Nephron (organoid): ENCODE data around the gene ALKBH6.

ENCODE experiments used
- H3K27ac Mint-ChIP-seq, 3 experiments: 2 replicates each; pipeline ENCODE4 v1.8.0; 2020; ENCODE audit warnings: mixed read lengths in 3 of 3, mild to moderate bottlenecking in 2 of 3, moderate library complexity in 1 of 3
- H3K27me3 Mint-ChIP-seq: 2 replicates; pipeline ENCODE4 v1.8.0; 2021; ENCODE audit warnings: low read depth, mild to moderate bottlenecking, moderate library complexity, mixed read lengths
- H3K36me3 Mint-ChIP-seq: 2 replicates; pipeline ENCODE4 v1.8.0; 2020; ENCODE audit warnings: low read depth, mixed read lengths
- H3K4me1 Mint-ChIP-seq: 2 replicates; pipeline ENCODE4 v1.8.0; 2020; ENCODE audit warnings: mixed read lengths
- H3K4me3 Mint-ChIP-seq, 3 experiments: 2 replicates each; pipeline ENCODE4 v1.8.0; 2020; ENCODE audit warnings: mild to moderate bottlenecking in 3 of 3, mixed read lengths in 3 of 3, moderate library complexity in 2 of 3
- H3K9me3 Mint-ChIP-seq: 2 replicates; pipeline ENCODE4 v1.8.0; 2020; ENCODE audit warnings: mixed read lengths
- CTCF ChIP-seq, 3 experiments: fragments of 200-600 bp; sonication (generic); IDR thresholded peaks; one replicate each; pipeline ENCODE4 v1.5.0; 2021; ENCODE audit warnings: antibody characterized with exemption in 3 of 3; ENCODE audit not compliant: unreplicated experiment in 3 of 3

ALKBH6 gene

GRCh38 chr19:35960432-35960972 is 53.5 kb downstream of the ALKBH6 start:
- H3K27ac Mint-ChIP-seq: no peak overlapping the region
- H3K9me3 Mint-ChIP-seq: peaks cover 3% of the 10 kb centered on the region
- no peak for TF ChIP-seq CTCF (IDR thresholded peaks at IDR 0.05; ENCODE audit: unreplicated experiment in 3 of 3)
- no peak overlapping the region for H3K4me3 Mint-ChIP-seq
- H3K4me1 Mint-ChIP-seq: no peaks in the 10 kb centered on the region
- H3K27me3 Mint-ChIP-seq: peaks cover 67% of the 10 kb centered on the region
- no peaks in the 10 kb centered on the region for H3K36me3 Mint-ChIP-seq

DNA sequence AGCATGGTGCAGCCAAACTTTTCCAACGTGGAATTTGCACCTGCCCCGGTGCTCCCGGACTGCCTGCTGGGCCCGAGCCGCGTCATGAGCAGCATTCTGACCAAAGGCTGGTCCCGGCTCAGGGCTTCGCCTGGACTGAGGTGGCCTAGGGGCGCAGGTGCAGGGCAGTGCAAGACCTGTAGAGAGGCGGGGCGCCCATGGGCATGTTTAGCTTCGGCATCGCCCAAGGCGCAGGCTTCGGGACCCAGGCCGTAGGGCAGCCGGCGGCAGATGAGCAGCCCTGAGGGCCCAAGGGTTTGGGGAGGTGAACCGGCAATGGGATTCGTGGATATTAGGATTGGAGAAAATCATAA is 54.1 kb downstream of the ALKBH6 start:
- Mint-ChIP-seq H3K4me1 (no peaks in the 10 kb centered on the region), H3K27ac (no peak overlapping the region), H3K4me3 (no peak overlapping the region), H3K27me3 (peaks cover 67% of the 10 kb centered on the region), H3K36me3 (no peaks in the 10 kb centered on the region), H3K9me3 (peaks cover 3% of the 10 kb centered on the region)
- no peak for TF ChIP-seq CTCF (IDR thresholded peaks at IDR 0.05; ENCODE audit: unreplicated experiment in 3 of 3)
